Prostate gland (tissue), 2 donors: ENCODE measurements around the gene CRYBB3.

Experiments used
- CTCF ChIP-seq, 4 experiments: fragments of 200-600 bp in 2 of 4; fragments of 450-650 bp in 2 of 4; sonication (generic) in 2 of 4; IDR thresholded peaks; 1 replicate in 3 of 4; 2 replicates in 1 of 4; pipeline ENCODE4 v1.5.1; 2016 to 2019; ENCODE audit warnings: antibody characterized with exemption in 4 of 4, mild to moderate bottlenecking in 2 of 4, moderate library complexity in 2 of 4
- POLR2AphosphoS5 ChIP-seq: sonication (generic); formaldehyde crosslinking; IDR thresholded peaks from one replicate; pipeline ENCODE4 v1.6.1; 2017; ENCODE audit warnings: antibody characterized with exemption

DNA sequence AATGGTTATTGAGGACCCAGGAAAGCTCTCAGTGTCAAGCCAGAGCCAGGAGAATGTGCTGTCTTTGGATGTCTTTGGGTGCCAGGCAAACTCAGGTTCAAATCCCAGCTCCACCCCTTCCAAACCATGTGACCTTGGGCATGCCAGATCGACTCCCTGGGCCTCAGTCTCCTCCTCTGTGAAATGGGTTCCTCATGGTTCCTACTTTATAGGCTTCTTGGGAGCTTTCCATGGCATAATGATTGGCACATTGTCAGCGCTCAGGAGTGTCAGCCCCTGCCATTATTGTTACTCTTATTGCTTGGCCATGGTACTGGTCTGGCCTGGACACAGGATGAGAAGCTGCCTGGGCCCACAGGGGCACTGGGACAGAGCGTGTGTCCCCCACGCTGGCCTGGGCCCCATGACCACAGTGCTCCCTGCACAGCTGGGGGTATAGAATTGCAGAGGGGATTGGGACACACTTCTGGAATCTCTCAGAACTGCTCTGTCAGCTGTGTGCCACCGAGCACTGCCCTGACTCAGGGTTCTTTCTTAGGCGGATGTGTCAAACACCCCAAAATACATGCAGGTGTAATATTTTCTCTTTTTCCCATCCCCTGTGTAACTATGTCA lies 37.6 kb upstream of the CRYBB3 start:
- TF ChIP-seq CTCF (IDR thresholded peaks at IDR 0.05): no peak
- no peak for TF ChIP-seq POLR2AphosphoS5
